Adrenal gland (tissue), 12 donors: Measurements from ENCODE around the gene CDC42EP4. TPM values are rescaled to one million over a fixed set of nuclear protein-coding genes. Genes with fewer than 3 reads are reported as not detected.

Experiments
- DNase-seq, 7 donors: peaks; one replicate each; pipeline ENCODE4 v3.0.0-alpha.2; 2019 to 2020
- H3K27ac ChIP-seq, 5 donors: fragments of 200-600 bp; sonication (generic) in 4 of 5; 1 replicate in 3 of 5; 2 replicates in 2 of 5; pipeline versions ENCODE4 v1.5.1 to v1.8.0; 2016 to 2020; ENCODE audit warnings: mild to moderate bottlenecking in 1 of 5
- H3K27me3 ChIP-seq: fragments of 200-600 bp; 2 replicates; pipeline ENCODE4 v1.8.0; 2021
- H3K36me3 ChIP-seq, 2 donors: fragments of 200-600 bp; replicated peaks in 1 of 2; 1 replicate in 1 of 2; 2 replicates in 1 of 2; pipeline versions ENCODE4 v1.5.1 to v1.8.0; 2018 to 2022
- H3K4me1 ChIP-seq, 2 donors: fragments of 200-600 bp; replicated peaks in 1 of 2; 1 replicate in 1 of 2; 2 replicates in 1 of 2; pipeline versions ENCODE4 v1.5.1 to v1.8.0; 2018 to 2021
- H3K4me3 ChIP-seq, 4 donors: fragments of 200-600 bp; sonication (generic) in 3 of 4; one replicate each; pipeline ENCODE4 v1.5.1; 2016 to 2018
- H3K9me3 ChIP-seq, 3 donors: fragments of 200-600 bp; sonication (generic) in 1 of 3; replicated peaks in 1 of 3; 1 replicate in 2 of 3; 2 replicates in 1 of 3; pipeline versions ENCODE4 v1.5.1 to v1.8.0; 2016 to 2021
- POLR2A ChIP-seq, 2 donors: fragments of 450-650 bp; IDR thresholded peaks; one replicate each; pipeline ENCODE4 v1.6.1; 2017; ENCODE audit warnings: antibody characterized with exemption in 2 of 2, mild to moderate bottlenecking in 2 of 2, moderate library complexity in 1 of 2
- WGBS, 4 donors: extraction: QIAGEN DNeasy Blood & Tissue Kit in 2 of 4; methylation state at CpG; one replicate each; pipeline versions ENCODE4 v1.1.5 to v1.1.7; 2013 to 2017; 5-methylcytosine and 5-hydroxymethylcytosine counted together
- intact Hi-C, 2 donors: fragments of 100-400 bp; cut with DNase I; formaldehyde crosslinking; loops; one replicate each; pipeline versions ENCODE4 v1.14.1 to v1.15.0; 2022 to 2023
- polyA plus RNA-seq, 3 donors: library from polyadenylated mRNA; stranded (reverse); fragments of 200-250 nt in 2 of 3; fragments of 350-450 nt in 1 of 3; fragmentation: Illumina TruSeq in 1 of 3; extraction: RNeasy Lipid Tissue Mini Kit (QIAGEN cat#74804) in 1 of 3; gene quantifications; one replicate each; pipeline ENCODE4 v1.2.3, GENCODE V29; 2013 to 2014
- total RNA-seq, 9 donors: library from RNA; depleted of rRNA in 4 of 9; stranded (reverse); fragments of >200 nt in 4 of 9; fragments of 120-200 nt in 1 of 9; fragmentation: NEBNext Ultra II Directional in 1 of 9; extraction: Animal tissue kit (Norgen Biotek cat#: 25700) in 1 of 9; gene quantifications; one replicate each; pipeline versions ENCODE4 v1.1.0 to v1.2.4, GENCODE V29; 2013 to 2023
- TF ChIP-seq, protein P1 (sequence below), 6 experiments: fragments of 450-650 bp in 4 of 6; fragments of 200-600 bp in 2 of 6; sonication (generic) in 1 of 6; IDR thresholded peaks; 1 replicate in 5 of 6; 2 replicates in 1 of 6; pipeline versions ENCODE4 v1.5.1 to v1.8.0; 2016 to 2021; ENCODE audit warnings: antibody characterized with exemption in 6 of 6, mild to moderate bottlenecking in 2 of 6, moderate library complexity in 1 of 6
- donor health status: healthy with polysubstance abuse.
- donor health status: Bipolar disorder and iron deficiency.
- donor health status: DM: yes; HTN: yes; CAD: no.
- donor health status: DM: no; HTN: no; CAD: no.
- donor health status: DM: no; HTN: no; CAD: no.
- donor health status: DM: yes; HTN: yes; CAD: no.

CDC42EP4 gene
- total and polyA plus RNA-seq, 12 donors, result 24.4 to 172 (median 96.5) TPM

DNA sequence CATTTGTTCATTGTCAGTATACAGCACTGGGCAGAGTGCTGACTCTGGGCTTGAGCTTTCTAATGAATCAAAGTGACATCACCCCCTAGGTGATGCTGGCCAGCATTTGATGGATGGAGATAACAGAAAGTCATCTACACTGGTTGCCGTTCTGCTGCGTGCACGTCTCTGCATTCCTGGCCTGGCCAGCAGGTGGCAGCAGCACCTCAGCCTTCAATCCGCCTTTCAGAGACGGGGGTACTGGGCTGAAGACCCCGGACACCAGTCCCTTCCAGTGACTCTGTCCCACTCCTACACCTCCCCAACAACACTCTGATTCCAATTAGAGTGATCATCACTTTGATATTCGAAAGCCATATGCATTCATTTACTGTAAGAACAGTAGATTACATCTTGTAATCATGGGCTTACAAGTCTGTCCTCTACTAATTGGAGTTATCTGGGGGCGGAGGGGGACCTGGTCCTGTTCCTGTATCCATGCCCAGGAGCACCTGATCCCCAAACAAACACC is 56.1 kb downstream of the CDC42EP4 start:
- no peak for TF ChIP-seq POLR2A (IDR thresholded peaks at IDR 0.05)
- TF ChIP-seq, protein P1, sequence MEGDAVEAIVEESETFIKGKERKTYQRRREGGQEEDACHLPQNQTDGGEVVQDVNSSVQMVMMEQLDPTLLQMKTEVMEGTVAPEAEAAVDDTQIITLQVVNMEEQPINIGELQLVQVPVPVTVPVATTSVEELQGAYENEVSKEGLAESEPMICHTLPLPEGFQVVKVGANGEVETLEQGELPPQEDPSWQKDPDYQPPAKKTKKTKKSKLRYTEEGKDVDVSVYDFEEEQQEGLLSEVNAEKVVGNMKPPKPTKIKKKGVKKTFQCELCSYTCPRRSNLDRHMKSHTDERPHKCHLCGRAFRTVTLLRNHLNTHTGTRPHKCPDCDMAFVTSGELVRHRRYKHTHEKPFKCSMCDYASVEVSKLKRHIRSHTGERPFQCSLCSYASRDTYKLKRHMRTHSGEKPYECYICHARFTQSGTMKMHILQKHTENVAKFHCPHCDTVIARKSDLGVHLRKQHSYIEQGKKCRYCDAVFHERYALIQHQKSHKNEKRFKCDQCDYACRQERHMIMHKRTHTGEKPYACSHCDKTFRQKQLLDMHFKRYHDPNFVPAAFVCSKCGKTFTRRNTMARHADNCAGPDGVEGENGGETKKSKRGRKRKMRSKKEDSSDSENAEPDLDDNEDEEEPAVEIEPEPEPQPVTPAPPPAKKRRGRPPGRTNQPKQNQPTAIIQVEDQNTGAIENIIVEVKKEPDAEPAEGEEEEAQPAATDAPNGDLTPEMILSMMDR (IDR thresholded peaks at IDR 0.05), result peak; percentile 97 to 100 (median 98)
- Histone ChIP-seq H3K27me3 (no peaks in the 10 kb centered on the region), H3K4me3 (no peak overlapping the region), H3K27ac (no peak overlapping the region), H3K4me1 (no peaks in the 10 kb centered on the region), H3K36me3 (no peaks in the 10 kb centered on the region), H3K9me3 (no peaks in the 10 kb centered on the region)
- intact Hi-C loops, result loop anchor here (1.0 to 2.0 kb wide), 2 partner anchors 113 to 115 kb away; no protein-coding TSS in a partner anchor
- WGBS, 4 donors, result 3 to 6% (median 5%) methylated on average over 8 of the region's 8 CpGs
- peak in 6 of 7 donors; percentile 33 to 80 (median 49) for DNase-seq

DNA sequence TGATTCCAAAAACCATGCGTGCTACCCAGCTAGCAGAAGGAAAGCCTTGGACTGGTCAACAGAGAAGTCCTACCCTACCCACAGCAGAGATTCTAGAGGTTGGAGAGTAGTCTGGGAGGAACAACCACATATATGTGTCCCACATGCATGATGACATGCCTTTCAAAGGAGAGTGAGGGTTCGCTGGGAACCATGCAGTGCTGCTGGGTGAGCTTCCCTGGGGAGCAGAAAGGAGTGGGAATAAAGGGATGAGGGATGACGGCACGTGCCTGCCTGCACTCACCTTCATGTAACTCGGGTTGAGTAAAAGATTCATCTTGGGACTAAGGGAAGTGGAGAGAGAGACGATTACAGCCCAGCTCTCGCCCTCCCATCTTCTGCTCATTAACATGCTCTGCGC is 59.9 kb downstream of the CDC42EP4 start:
- WGBS, 4 donors, result 74 to 81% (median 80%) methylated on average over 6 to 8 of the region's 8 CpGs
- Histone ChIP-seq H3K4me1 (no peaks in the 10 kb centered on the region), H3K9me3 (no peaks in the 10 kb centered on the region), H3K27me3 (no peaks in the 10 kb centered on the region), H3K36me3 (peaks cover 0 to 5% of the 10 kb centered on the region in 2 donors), H3K27ac (no peak overlapping the region), H3K4me3 (no peak overlapping the region)
- TF ChIP-seq, protein P1 (IDR thresholded peaks at IDR 0.05), result no peak
- no peak for TF ChIP-seq POLR2A (IDR thresholded peaks at IDR 0.05)
- intact Hi-C loops, result no loop called here
- peak in 1 of 7 donors; percentile 18 for DNase-seq

DNA sequence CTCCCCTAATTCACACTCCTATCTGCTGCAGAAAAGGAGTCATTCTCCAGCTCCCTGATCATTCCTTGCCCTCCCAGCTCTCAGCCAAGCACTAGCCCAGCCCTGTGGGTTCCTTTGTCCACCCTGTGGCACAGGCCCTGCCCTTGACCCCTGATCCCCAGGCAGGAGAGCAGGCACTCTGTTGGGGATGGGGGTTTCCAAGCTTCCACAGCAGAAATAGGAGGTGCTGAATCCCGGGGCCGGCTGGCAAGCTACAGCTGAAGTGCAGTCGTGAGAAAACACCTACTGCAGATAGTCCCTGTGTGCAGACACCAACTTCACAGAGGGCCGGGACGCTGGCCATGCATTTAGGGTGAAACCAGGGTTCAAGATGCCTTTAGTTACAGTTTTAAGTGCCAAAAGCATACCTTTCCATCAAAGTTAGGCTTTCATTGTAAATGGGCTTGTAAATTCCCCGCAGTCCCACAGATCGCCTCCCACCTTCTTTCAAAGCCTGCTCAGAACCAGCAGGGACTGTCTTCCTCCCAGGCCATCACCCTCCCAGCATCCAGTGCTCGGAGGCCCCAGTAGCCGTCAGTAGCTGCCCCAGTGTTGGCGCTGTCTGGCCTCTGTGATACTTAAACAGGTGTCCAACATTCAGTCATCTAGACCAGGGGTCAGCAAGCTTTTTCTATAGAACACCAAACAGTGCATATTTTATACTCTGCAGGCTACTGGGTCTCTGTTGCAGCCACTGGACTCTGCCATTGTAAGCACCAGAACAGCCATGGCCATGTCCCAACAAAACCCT is 60.8 kb downstream of the CDC42EP4 start:
- TF ChIP-seq, protein P1 (IDR thresholded peaks at IDR 0.05), result no peak
- no peak for TF ChIP-seq POLR2A (IDR thresholded peaks at IDR 0.05)
- 71 to 81% (median 73%) methylated on average over 10 of the region's 10 CpGs for WGBS, 4 donors
- Histone ChIP-seq H3K27ac (no peak overlapping the region), H3K4me1 (no peaks in the 10 kb centered on the region), H3K9me3 (no peaks in the 10 kb centered on the region), H3K36me3 (peaks cover 0 to 5% of the 10 kb centered on the region in 2 donors), H3K27me3 (no peaks in the 10 kb centered on the region), H3K4me3 (no peak overlapping the region)
- intact Hi-C loops, result no loop called here
- no peak for DNase-seq

DNA sequence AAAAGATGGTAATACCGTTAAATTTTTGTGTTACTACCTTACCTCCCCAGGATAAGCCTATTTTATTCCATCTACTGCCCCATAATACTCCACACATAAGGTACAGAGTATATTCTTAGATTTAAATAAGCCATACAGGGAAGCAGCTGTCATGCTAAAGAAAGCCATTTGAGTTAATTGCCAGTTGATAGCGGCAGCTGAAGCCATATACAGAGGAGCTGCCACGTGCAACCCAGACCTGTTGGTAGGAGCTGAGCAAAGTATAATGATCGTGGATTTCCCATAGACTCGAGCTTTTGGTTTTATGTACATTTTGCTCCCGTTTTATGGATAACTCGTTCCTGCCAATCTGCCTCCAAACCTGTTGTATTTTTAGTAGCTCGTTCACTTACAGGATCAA is 62.1 kb downstream of the CDC42EP4 start:
- intact Hi-C loops, result loop anchor here in 1 of 2 donors (10.0 kb wide), 1 partner anchor 685 kb away; no protein-coding TSS in a partner anchor
- Histone ChIP-seq H3K9me3 (no peaks in the 10 kb centered on the region), H3K27me3 (no peaks in the 10 kb centered on the region), H3K4me3 (no peak overlapping the region), H3K4me1 (no peaks in the 10 kb centered on the region), H3K27ac (no peak overlapping the region), H3K36me3 (peaks cover 0 to 16% of the 10 kb centered on the region in 2 donors)
- TF ChIP-seq, protein P1 (IDR thresholded peaks at IDR 0.05), result no peak
- TF ChIP-seq POLR2A (IDR thresholded peaks at IDR 0.05), result no peak
- 85 to 92% (median 89%) methylated on average over 8 of the region's 8 CpGs for WGBS, 4 donors
- DNase-seq, result no peak
